GM06990 (cell line): ENCODE measurements around the gene ZNF580.

ENCODE experiments used
- DNase-seq: peaks from one replicate; pipeline ENCODE4 v3.0.0-alpha.2; 2011; ENCODE audit not compliant: insufficient read length; ENCODE audit errors: extremely low read depth
- H3K27me3 ChIP-seq: replicated peaks from 2 replicates; pipeline ENCODE4 v1.6.0; 2011; ENCODE audit warnings: low read length; ENCODE audit not compliant: control insufficient read depth, insufficient read depth
- H3K36me3 ChIP-seq: 2 replicates; pipeline ENCODE4 v1.5.1; 2011; ENCODE audit warnings: low read length; ENCODE audit not compliant: control insufficient read depth, insufficient read depth
- H3K4me3 ChIP-seq: replicated peaks from 2 replicates; pipeline ENCODE4 v1.5.1; 2011; ENCODE audit warnings: low read depth, mild to moderate bottlenecking, control low read depth, low read length
- CTCF ChIP-seq: IDR thresholded peaks from 2 replicates; pipeline ENCODE4 v1.5.1; 2011; ENCODE audit warnings: low read length, control low read depth, mild to moderate bottlenecking, inconsistent platforms; ENCODE audit not compliant: insufficient read depth, poor library complexity, severe bottlenecking

ZNF580 gene

GRCh38 chr19:55619286-55619685 lies 21.5 kb upstream of the ZNF580 start:
- H3K27me3 ChIP-seq = no peaks in the 10 kb centered on the region
- peaks cover 21% of the 10 kb centered on the region for H3K36me3 ChIP-seq
- no peak for TF ChIP-seq CTCF
- no peak for DNase-seq
- no peak overlapping the region for H3K4me3 ChIP-seq

- DNase-seq = no peak
- H3K36me3 ChIP-seq = peaks cover 14% of the 10 kb centered on the region
- no peak overlapping the region for H3K4me3 ChIP-seq
- H3K27me3 ChIP-seq = no peaks in the 10 kb centered on the region
- no peak for TF ChIP-seq CTCF
These were observed 20.2 kb upstream of the ZNF580 start for GRCh38 chr19:55620410-55621204.

GRCh38 chr19:55621205-55621672 lies 19.6 kb upstream of the ZNF580 start:
- DNase-seq = no peak
- H3K27me3 ChIP-seq = no peaks in the 10 kb centered on the region
- peaks cover 10% of the 10 kb centered on the region for H3K36me3 ChIP-seq
- H3K4me3 ChIP-seq = no peak overlapping the region
- no peak for TF ChIP-seq CTCF

DNA sequence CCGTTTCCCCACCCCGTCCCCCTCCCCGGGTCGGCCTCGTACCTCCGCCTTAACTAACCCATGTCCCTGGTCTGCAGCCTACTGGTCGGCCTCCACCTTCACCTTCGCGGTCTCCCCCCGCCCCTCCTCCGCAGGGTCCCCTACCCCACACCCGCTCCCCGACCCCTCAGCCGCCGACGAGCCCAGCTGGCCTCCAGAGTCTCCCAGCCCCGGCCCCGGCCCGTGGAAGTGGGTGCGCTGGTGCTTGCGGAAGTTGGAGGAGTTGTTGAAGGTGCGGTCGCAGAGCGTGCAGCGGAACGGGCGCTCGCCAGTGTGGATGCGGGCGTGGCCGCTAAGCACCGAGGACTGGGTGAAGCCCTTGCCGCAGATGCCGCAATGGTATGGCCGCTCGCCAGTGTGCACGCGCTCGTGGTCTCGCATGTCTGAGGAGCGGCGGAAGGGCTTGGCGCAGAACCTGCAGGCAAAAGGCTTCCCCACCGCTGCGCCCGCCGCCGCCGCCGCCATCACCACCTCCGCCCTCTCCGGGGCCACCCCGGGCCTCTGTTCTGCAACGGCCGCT lies 19.1 kb upstream of the ZNF580 start:
- no peaks in the 10 kb centered on the region for H3K27me3 ChIP-seq
- no peak for DNase-seq
- TF ChIP-seq CTCF = no peak
- H3K4me3 ChIP-seq = no peak overlapping the region
- H3K36me3 ChIP-seq = peaks cover 7% of the 10 kb centered on the region

DNA sequence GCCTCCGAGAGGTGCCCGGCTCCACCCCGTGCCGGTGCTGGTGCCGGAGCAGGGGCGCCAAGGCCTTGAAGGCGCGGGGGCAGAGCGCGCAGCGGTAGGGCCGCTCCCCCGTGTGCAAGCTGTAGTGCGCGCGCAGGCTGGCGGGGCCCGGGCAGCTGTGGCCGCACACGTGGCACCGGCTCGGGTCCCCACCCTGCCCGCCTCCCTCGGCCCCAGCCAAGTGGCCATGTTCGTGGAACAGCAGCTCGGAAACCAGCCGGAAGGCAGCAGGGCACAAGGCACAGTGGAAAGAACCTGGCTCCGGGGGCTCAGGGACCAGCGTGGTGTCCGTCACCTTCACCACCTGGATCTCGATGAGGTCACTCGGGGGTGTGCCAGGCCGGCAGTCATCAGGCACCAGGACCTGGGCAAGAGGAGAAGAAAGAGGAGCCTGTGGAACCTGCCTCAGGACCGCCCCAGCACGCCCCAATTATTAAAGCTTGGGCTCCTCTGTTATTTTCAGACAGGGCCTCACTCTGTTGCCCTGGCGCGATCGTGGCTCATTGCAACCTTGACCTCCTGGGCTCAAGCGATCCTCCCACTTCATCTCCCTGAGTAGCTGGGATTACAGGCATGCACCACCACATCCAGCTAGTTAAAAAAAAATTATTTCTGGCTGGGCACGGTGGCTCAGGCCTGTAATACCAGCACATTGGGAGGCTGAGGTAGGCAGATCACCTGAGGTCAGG lies 18.4 kb upstream of the ZNF580 start:
- no peak for DNase-seq
- peaks cover 2% of the 10 kb centered on the region for H3K36me3 ChIP-seq
- no peak for TF ChIP-seq CTCF
- no peaks in the 10 kb centered on the region for H3K27me3 ChIP-seq
- no peak overlapping the region for H3K4me3 ChIP-seq
